NT2/D1 (cell line): ENCODE data around the gene HOXC13.
A peak's percentile ranks its signal among the peaks of the same experiment; 100 is the strongest.

ENCODE experiments used
- SUZ12 ChIP-seq: IDR thresholded peaks from 2 replicates; pipeline ENCODE4 v1.6.1; 2011; ENCODE audit not compliant: insufficient read length, insufficient read depth; ENCODE audit errors: extremely low read depth
- ZNF274 ChIP-seq: IDR thresholded peaks from 2 replicates; pipeline ENCODE4 v1.6.1; 2011; ENCODE audit warnings: mild to moderate bottlenecking, low read depth, low read length

DNA sequence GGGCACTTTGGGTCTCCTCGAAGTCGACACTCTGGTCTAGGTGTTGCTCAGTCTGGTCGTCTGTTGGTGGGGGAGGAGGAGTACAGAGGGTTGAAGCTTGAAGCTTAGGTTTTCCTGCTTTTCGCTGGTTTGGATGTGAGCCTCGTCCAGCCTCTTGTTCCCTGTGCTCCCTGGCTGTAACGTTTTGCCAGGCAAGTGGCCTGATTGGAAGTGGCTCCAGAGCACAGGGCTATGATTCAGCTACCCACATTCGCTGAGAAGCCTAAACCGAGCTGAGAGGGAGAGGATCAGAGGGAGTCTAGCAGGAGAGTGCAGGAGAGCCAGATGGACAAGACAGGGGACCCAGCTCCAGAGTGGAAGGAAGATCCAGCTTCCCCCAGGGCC lies 52.4 kb downstream of the HOXC13 start:
- TF ChIP-seq SUZ12 (peak; percentile 87), ZNF274 (no peak)
